Kidney capillary endothelial cell (primary cell): ENCODE results near the gene ST7.

ENCODE experiments used
- DNase-seq: peaks from one replicate; pipeline ENCODE4 v3.0.0-alpha.2; 2018; ENCODE audit warnings: low spot score

Gene ST7

DNA sequence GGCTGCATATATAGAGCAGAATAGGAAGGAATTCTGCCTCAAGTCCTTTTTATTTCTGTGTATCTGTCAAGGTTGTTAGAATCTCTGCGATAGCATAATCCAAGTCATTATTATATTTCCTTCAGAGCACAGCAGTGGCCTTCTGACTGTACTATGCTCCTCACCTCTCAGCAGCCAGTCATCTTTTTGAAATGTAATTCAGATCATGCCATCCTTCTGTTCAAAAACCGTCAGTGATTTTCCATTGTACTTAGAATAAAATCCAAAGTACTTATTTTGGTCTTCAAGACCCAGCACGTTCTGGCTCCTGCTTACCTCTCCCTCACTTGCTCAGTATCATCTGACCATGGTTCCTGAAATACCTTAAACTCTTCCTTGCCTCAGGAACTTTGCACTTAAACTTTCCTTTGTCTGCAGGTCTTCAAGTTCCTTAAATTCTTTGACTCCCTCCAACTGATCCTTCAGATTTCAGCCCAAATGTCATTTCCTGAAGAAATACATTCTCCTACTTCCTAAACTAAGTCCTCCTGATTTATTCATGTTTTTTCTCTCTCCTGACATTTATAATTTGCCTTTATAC is 112.4 kb downstream of the ST7 start:
- no peak for DNase-seq

DNA sequence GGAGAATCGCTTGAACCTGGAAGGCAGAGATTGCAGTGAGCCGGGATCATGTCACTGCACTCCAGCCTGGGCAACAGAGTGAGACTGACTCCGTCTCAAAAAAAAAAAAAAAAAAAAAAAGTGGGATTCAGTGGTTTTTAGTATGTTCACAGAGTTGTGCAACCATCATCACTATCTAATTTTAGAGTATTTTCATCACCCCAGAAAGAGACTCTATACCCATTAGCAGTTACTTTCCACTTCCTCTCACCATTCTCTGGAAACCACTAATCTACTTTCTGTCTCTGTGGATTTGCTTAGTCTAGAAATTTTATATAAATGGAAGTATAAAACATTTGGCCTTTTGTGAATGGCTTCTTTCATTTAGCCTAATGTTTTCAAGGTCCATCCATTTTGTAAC is 113.4 kb downstream of the ST7 start:
- DNase-seq = no peak

DNA sequence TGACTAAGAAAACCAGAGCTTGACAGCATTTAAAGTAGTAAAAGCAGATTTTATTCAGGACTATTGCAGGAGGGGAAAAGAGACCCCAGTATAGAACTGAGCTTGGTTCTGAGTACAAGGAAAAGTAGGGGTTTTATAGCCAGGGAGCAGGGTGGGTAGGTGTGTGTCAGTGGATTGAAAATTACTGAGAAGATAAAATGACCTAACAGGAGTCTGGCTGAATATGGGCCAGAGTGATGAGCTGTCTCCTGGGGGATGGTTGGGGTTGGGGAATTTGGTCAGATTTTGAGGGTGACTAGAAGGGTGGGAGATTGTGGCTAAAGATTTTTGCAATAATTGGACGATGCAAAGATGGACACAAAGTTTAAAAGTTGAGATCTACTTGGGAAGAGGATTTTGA is 114.0 kb downstream of the ST7 start:
- no peak for DNase-seq

DNA sequence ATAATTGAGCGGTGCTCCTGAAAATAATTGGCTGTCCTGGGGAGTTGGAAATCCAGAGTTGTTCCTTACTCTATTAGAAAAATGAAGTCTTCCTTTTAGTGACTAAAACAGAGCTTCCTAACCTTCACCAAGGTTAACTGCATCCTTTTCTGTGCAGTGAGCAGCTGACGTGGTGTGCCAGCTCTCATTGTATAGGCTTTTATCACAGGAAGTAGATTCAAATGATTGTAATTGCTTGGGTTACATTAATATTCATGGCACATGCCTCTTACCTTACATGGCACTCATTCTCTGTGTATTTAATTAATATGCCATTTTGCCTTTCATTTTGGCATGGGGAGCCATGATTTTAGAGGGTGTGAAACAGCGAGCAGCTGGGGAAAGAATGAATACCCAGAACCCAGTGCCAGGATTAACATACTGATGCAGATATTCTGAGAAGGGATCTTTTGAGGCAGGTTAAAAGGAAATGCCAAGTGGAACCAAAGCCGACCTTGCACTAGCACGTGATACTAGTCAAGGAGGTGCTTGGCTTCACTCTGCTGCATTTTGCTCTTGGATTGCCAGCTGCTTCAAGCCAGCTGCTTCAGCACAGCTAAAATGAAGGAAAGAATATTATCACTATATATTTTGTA is 115.3 kb downstream of the ST7 start:
- DNase-seq = peak; percentile 13

DNA sequence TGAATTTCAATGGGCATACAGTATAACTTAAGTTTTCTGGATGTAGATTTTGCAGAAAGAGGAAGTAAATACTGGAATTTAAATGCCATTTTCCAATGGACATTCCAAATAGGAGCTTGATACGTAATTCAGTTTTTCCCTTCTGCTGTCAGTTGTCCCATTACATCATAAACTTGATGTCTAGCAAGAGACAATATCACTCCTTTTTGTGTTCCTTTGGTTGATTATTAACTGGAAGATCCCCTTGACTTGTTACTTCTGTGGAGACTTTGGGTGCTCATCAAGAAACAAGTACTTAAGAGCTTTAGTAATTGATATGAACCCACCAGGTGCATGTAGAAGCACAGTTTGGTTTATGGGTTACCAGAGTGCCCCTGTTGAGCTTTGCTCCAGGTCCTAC is 116.1 kb downstream of the ST7 start:
- DNase-seq = no peak

DNA sequence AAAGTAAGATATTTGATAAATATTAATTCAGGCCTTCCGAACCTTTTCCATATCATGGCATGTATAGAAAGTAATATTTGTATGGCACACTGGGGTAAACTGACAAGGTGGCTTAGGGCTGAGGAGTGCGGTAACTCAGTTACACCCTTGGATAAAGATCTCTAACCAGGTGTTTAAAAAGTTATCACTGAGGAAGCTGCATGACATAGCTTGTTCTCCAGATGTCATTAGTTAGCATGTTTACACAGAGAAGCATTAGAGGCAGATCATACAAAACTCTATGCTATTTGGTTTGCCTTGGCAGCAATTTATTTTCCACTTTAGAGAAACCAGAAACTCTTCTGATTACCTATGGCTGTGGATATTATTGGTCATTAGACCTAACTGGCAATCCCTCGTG is 118.2 kb downstream of the ST7 start:
- DNase-seq = no peak

DNA sequence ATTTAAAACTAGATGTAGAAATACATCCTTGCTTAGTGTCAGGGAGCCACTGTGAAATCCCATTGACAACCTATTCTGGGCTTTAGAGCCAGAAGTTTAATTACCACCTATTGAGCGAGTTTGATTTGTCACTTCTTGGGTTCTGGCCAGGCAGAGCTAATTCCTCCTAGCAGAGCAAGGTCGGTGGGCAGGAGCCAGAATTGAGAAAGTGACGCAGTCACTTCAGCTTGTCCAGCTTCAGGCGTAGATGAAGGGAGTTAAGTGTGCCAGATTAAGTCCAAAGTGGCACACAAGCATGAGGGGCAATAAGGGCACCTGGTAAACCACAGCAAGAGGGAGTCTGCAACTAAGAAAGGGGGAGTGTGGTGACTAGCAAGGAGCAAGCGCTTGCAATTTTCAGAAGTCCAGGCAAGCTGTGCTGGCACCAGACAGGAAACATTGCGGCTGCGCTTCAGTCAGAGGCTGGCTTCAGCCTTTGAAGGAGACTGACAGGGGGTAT is 119.4 kb downstream of the ST7 start:
- peak; percentile 60 for DNase-seq

DNA sequence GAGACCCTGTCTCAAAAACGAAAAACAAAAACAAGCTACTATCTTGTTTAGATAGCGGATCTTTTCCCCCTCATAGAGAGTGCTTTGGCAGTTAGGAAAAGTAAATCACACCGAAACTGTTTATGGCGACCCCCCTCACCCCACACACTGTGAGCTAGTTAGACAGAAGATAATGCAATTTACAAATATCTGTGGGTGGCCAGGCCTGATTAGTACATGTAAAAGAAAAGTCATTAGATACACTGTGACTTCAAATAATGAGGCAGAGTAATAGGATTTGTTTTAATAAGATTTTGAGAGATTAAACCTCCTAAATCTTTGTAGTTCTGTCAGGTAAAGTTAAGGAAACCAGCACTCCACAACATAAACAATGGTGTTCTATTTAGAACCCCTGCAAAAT is 121.1 kb downstream of the ST7 start:
- no peak for DNase-seq

DNA sequence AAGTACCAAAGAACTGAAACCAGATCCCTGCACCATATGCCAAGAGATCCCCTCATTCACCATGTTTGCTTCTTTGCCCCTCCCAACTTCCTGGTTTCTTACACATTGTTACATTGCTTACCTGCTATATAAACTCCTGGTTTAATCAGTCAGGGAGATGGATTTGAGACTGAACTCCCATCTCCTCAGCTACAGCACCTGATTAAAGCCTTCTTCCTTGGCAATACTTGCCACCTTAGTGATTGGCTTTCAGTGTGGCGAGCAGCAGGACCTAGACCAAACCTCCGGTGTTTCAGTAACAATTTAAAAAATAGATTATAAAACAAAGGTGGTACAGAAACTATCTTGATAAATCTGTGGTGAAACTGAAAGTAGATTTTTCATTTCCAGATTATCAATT is 122.6 kb downstream of the ST7 start:
- no peak for DNase-seq

DNA sequence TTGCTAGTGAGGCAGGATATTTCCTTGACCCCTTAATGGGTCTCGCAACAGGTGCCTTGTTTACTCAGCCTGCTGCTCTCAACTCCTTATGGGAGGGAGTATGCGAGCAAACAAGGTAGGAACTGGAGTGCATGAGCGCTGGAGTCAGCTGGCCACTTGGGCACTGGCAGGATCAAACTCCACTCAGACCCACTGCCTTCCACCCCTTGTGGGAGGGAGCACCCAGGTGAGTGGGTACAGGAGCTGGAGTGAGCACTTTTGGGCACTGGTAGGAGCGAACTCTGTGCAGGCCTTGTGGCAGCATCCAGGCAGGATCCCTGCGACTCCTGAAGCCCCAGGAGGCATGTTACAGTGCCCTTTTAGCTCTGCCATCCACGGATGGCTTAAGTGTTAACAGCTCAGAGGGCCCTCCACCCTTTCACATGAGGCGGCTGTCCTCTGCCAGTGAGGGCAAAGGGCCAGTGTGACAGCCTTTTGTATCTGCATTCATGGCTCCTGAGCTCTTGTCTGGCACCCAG is 123.2 kb downstream of the ST7 start:
- no peak for DNase-seq

DNA sequence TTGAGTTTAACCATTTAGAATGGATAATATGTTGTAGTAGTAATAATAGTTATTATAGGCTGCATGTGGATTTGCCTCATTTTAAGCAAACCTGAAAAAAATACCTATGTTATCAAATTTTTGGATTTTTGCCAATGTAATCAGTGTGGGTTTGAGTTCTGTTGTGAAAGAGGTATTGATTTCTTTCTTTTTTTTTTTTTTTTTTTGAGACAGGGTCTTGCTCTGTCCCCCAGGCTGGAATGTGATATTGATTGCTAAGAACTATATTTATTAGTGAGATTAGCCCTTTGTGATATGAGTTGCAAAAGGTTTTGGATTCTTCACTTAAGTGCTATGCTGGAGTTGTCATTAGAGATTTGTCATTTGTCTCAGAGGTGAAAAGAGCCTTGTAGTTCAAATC is 124.4 kb downstream of the ST7 start:
- DNase-seq = no peak

DNA sequence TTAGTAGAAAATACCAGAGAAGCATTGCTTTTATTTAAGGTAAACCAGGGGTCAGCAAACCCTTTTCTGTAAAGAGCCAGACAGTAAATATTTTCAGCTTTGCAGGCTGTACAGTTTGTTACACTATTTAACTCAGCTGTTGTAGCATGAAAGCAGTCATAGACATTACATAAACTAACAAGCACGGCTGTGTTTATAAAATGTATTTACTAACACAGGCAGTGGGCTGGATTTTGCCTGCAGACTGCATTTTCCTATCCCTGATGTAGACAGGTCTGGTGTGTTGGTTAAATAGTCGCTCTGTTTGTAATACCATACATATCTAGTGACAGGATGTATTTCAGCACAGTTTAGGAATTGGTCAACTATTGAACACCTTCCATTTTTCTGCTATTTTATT is 129.3 kb downstream of the ST7 start:
- DNase-seq = no peak

DNA sequence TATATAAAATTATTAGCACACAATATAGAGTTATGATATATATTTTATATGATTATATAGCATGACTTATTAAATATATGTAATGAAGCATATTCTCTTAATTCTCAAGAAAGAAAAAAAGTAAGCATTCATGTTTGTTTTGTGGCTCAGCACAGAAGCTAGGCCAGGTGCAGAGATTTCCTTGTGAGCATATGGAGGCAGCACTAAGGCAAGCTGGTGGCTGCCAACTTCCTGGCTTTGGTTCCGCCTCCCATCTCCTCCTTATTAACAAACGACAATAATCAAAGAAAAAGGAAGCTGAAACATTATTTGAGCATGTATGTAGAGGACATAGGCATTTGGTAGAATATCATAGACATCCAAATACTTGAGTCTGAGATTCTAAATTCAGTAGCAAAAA is 130.3 kb downstream of the ST7 start:
- DNase-seq = no peak

DNA sequence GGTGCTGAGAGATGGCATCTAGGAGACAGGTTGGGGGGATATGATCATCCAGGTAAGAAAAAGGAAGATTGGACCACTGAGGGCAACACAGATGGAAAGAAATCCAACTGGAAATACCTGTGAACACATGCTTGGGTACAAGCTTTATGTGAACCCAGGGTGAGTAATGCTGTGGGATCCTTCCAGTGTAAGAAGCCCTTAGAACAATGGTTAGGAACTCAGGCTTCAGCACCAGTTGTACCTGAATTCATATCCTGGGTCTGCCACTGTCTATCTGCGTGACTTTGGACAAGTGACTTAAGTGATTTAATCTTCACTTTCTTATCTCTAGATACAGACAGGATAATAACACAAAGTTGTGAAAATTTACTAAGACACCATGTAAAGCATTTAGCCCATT is 131.0 kb downstream of the ST7 start:
- no peak for DNase-seq

DNA sequence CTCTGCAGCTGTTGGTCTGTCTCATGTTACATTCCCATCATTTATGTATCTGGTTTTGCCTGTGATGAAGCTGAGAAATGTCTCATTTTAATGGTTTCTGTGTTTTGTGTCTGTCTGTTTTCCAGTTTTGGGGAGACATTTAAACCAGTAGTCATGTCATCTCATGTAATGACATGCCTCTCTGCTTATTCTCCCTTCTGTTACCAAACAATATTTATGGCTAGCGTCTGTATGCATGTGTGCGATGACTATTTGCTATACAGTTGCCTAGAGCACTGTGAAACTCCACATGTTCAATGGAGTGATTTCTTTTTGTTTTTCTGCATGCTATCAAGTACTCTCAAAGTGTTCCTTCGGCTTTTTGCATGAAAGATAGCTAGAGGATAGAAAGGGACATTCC is 132.0 kb downstream of the ST7 start:
- no peak for DNase-seq

DNA sequence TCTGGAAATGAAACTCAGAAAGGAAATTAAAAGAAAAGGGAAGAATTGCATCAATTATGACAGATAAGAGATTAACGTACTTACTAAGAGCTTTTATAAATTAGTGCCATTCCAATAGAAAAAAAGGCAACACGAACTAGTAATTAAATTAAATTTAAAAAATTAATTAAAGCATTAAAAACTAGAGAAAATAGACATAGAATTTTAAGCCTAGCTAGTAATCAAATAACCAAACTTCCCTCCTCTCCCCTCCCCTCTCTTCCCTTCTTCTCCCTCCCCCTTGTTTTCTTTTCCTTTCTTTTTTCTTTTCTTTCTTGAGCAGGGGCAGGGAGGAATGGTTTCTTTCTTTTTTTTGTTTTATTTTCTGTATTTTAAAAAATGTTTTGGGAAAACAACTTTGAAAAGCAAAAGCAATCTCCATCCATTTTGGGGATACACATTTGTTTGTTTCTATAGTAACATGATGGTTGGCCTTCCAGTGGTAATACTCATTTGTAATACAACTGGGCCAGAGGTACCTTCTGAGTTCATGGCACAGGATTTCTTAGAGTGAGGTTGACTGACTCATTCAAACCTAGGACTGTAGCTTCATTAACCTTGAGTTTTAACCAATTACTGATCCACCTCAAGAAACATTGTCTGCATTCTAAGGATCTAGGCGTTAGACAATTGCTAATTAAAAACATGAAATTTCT is 132.6 kb downstream of the ST7 start:
- no peak for DNase-seq

DNA sequence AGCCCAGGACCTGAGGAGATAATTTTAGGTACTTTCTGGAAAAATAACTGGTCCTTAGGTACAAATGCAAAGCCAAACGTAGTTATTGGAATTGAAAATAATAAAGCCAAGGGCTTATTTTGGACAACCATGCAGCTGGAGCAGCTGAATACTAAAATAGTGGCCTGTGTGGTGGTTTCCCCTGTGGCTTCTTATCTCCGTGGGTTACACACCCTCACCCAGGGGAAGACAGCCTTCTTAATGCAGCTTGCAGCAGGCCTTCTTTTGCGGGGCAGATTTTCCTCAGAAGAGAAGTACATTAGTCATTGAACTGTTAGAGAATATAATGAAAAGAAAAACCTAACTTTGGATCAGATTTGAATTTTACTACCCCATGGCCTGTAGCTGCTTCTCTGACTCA is 133.5 kb downstream of the ST7 start:
- DNase-seq = no peak

DNA sequence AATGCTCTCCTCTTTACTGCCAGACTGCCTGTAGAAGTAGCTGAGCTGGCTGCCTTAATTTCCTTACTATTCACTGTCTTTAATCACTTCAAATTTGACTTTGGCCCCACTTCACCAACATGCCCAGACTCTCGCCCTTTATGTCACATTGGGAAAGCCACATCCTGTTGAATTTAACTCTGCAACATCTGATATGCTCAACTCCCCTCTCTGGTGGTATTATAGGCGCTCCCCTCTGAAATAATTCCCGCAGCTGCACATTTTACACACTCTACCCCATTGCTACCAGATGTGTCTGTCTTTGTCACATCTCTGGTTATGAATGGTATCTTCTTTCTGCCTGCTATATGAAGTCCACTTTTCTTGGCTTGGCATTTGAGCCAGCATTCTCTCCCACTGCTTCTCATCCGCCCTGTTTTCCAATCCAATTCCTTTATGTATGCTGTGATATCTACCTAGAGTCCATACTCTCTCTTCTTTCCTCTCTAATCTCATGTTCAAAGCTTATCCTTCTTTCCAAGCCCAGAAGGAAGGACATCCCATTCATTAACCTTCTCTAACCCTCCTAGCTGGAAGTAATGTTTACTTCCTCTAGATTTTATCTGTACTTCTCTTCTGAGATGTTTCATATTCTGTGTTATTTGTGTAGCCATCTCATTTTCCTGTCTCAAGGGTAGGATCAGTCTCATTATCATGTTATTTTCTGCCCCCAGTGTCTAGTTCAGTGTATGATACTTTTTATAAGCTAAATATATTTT is 134.5 kb downstream of the ST7 start:
- DNase-seq = no peak

DNA sequence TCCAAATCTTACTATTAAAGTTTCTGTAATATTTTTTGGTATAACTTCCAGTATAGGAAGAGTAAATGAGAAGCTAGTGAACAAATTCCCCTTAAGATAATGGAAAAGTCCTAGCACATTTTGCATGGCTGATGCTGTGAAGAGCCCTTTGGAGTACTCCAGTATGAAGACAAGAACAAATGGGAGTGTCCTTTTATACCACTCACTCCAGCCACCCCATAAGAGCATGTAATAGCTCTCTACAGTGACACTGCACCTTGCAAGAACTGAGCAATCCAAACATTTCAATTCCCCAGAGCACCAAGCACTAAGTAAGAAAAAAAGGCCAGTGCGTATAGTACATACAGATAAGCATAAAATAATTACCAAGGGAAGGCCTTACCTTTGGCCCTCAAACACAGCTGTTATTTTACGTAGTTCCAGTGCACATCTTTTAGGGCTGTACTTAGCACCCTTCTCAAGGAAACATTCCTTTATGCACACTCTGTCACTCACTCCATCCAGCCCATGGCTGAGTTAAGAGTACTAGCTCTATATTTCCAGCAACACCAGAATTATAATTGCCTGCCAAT is 135.4 kb downstream of the ST7 start:
- no peak for DNase-seq

DNA sequence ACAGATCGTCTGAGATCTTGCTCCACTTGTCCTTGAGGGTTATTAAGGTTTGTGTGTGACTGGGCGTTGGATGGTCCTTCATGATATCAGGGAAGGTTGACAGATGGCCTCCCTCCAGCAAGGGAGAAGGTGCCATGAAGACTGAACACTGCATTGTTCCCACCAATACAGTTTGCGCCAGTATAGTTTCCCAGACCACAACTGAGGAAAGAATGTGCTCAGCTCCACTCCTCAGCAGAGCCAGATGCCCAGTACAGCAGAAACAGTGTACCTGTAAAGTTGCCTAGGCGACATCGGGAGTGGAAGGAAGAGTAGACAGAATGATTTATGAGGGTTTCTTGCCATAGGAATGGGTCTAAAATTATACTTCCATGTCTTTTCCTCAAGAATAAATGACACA is 137.5 kb downstream of the ST7 start:
- DNase-seq = no peak

DNA sequence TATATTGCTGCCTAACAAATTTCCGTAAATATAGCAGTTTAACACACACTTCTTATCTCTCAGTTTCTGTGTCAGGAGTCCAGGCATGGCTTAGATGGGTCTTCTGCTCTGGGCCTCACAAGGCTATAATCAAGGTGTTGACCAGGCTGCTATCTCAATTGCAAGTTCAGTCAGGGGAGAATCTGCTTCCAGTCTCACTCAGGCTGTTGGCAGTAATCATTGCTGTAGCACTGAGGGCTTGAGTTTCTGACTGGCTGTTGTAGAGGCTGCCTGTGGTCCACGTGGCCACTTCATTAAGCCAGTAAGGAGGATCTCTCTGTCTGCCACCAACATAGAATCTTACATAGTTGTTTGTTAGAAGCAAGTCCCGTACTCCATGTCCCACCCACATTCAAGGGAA is 138.4 kb downstream of the ST7 start:
- no peak for DNase-seq

DNA sequence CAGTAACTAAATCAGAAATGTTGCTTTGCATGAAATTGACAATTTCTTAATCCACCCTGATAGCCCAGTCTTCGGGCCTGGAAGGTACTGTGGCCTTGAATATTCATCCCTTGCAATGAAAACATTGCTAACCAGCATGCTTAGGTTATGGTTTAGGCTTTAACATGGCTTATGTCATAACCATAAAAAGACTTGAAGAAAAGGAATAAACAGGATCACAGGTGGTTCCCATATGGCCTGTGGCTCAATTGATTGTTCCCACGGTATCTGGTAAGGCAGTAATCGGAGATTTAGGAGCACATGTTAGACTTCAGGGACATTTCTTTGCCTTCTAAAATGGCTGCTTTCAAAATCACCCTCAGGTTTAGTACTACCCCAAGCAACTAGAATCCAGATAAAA is 139.5 kb downstream of the ST7 start:
- no peak for DNase-seq
